Upper lobe of left lung (tissue), 4 donors: ENCODE results near the gene RPL31.

Experiments
- EP300 ChIP-seq, 4 donors: sonication (generic); formaldehyde crosslinking; IDR thresholded peaks; one replicate each; pipeline ENCODE4 v1.5.1; 2017; ENCODE audit warnings: antibody characterized with exemption in 4 of 4, control low read depth in 2 of 4
- POLR2A ChIP-seq, 4 donors: fragments of 450-650 bp; IDR thresholded peaks; one replicate each; pipeline ENCODE4 v1.5.1; 2016 to 2017; ENCODE audit warnings: antibody characterized with exemption in 4 of 4, mild to moderate bottlenecking in 2 of 4
- POLR2AphosphoS5 ChIP-seq, 2 donors: sonication (generic); formaldehyde crosslinking; IDR thresholded peaks; one replicate each; pipeline ENCODE4 v1.5.1; 2017; ENCODE audit warnings: antibody characterized with exemption in 2 of 2
- TF ChIP-seq, protein P1 (sequence below), 6 experiments: fragments of 450-650 bp in 4 of 6; fragments of 200-600 bp in 2 of 6; sonication (generic) in 2 of 6; IDR thresholded peaks; one replicate each; pipeline ENCODE4 v1.5.1; 2016 to 2019; ENCODE audit warnings: antibody characterized with exemption in 6 of 6

DNA sequence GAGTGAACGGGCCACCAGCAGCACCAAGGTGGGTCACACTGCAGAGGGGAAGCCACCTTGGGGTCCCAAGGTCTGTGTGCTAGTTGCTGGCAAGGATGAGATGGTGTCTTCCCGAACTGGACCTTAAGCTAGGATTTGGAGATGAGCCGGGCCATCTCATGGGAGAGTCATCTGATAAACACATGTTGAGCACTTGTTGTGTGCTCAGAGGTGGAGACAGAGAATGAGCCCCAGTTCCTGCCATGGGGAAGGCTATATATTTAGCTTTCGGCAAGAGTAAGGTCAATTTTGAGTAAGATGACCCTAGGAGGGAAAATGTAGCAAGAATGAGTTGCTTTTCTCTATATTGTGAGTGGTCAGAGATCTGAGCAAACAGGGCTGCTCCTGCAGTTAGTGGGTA lies 41.4 kb upstream of the RPL31 start:
- TF ChIP-seq, protein P1, sequence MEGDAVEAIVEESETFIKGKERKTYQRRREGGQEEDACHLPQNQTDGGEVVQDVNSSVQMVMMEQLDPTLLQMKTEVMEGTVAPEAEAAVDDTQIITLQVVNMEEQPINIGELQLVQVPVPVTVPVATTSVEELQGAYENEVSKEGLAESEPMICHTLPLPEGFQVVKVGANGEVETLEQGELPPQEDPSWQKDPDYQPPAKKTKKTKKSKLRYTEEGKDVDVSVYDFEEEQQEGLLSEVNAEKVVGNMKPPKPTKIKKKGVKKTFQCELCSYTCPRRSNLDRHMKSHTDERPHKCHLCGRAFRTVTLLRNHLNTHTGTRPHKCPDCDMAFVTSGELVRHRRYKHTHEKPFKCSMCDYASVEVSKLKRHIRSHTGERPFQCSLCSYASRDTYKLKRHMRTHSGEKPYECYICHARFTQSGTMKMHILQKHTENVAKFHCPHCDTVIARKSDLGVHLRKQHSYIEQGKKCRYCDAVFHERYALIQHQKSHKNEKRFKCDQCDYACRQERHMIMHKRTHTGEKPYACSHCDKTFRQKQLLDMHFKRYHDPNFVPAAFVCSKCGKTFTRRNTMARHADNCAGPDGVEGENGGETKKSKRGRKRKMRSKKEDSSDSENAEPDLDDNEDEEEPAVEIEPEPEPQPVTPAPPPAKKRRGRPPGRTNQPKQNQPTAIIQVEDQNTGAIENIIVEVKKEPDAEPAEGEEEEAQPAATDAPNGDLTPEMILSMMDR (IDR thresholded peaks at IDR 0.05) = no peak
- TF ChIP-seq POLR2A (IDR thresholded peaks at IDR 0.05) = no peak
- no peak for TF ChIP-seq POLR2AphosphoS5 (IDR thresholded peaks at IDR 0.05)
- no peak for TF ChIP-seq EP300 (IDR thresholded peaks at IDR 0.05)
